ENCODE results near the gene SPRED1.

GRCh38 chr15:38263251-38263650, 10.6 kb downstream of the SPRED1 start:
- TF ChIP-seq, protein P1, sequence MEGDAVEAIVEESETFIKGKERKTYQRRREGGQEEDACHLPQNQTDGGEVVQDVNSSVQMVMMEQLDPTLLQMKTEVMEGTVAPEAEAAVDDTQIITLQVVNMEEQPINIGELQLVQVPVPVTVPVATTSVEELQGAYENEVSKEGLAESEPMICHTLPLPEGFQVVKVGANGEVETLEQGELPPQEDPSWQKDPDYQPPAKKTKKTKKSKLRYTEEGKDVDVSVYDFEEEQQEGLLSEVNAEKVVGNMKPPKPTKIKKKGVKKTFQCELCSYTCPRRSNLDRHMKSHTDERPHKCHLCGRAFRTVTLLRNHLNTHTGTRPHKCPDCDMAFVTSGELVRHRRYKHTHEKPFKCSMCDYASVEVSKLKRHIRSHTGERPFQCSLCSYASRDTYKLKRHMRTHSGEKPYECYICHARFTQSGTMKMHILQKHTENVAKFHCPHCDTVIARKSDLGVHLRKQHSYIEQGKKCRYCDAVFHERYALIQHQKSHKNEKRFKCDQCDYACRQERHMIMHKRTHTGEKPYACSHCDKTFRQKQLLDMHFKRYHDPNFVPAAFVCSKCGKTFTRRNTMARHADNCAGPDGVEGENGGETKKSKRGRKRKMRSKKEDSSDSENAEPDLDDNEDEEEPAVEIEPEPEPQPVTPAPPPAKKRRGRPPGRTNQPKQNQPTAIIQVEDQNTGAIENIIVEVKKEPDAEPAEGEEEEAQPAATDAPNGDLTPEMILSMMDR (IDR thresholded peaks at IDR 0.05) = no peak
- TF ChIP-seq EZH2 (IDR thresholded peaks at IDR 0.05; ENCODE audit: borderline replicate concordance, insufficient read depth, low read depth, low read length, poor library complexity, severe bottlenecking) = no peak
